Type B pancreatic cell (in vitro differentiated cells): Measurements from ENCODE around the gene IL23A. TPM values are rescaled to one million over a fixed set of nuclear protein-coding genes. Genes with fewer than 3 reads are reported as not detected.

Experiments
- DNase-seq: peaks from one replicate; pipeline ENCODE4 v3.0.0; 2021; ENCODE audit warnings: mixed read lengths; ENCODE audit not compliant: unreplicated experiment; ENCODE audit errors: extremely low spot score
- H3K27ac Mint-ChIP-seq: 2 replicates; pipeline ENCODE4 v1.8.0; 2021; ENCODE audit warnings: mild to moderate bottlenecking, mixed read lengths
- H3K27me3 Mint-ChIP-seq: 2 replicates; pipeline ENCODE4 v1.8.0; 2021; ENCODE audit warnings: mixed read lengths
- H3K36me3 Mint-ChIP-seq: 2 replicates; pipeline ENCODE4 v1.8.0; 2021; ENCODE audit warnings: mixed read lengths
- H3K4me1 Mint-ChIP-seq: one replicate; pipeline ENCODE4 v1.8.0; 2021; ENCODE audit warnings: mixed read lengths; ENCODE audit not compliant: unreplicated experiment
- H3K4me3 Mint-ChIP-seq: 2 replicates; pipeline ENCODE4 v1.8.0; 2021; ENCODE audit warnings: mild to moderate bottlenecking, mixed read lengths
- H3K9me3 Mint-ChIP-seq: 2 replicates; pipeline ENCODE4 v1.8.0; 2021; ENCODE audit warnings: mixed read lengths
- total RNA-seq: library from RNA; stranded (reverse); gene quantifications from 2 replicates; pipeline ENCODE4 v1.2.1, GENCODE V29; 2021; ENCODE audit warnings: low replicate concordance
- TF ChIP-seq, protein P1 (sequence below): fragments of 200-600 bp; sonication (generic); conservative IDR thresholded peaks from 2 replicates; pipeline ENCODE4 v1.5.0; 2021; ENCODE audit warnings: antibody characterized with exemption, mild to moderate bottlenecking

Gene IL23A
- total RNA-seq, 1 donor from 2014 or later, result 0.48 TPM

DNA sequence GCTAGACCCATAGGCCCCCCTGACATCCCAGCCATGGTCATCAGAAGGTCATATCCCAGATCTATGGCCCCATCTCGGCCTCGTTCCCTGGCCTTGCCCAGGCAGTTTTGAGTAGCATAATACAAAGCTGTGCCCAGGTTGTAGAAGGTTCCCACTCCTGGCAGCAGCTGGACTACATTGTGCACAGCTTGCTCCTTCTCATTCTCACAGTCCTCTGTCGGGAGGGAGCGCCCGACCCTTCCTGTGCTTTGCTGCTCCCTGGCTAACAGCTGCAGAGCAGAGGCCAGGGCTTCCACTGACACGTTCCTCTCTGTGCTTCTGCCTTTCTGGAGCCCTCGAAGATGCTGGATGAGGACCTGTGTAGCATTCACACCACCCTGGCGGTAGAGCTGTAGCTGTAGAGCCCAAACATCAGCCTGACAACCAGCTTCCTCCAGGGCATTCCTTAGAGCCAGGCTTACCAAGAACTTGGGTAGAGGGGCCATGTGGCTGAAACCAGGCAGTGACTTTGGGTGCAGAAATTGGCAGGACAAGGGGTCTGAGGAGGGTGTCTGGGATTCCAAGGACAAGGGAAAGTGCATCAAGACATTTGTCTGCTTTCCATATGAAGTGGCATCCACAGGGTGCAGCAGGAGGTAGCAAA, 22.9 kb downstream of the IL23A start:
- Mint-ChIP-seq H3K9me3 (no peaks in the 10 kb centered on the region), H3K27ac (peak overlapping the region; percentile 99), H3K4me3 (peak overlapping the region; percentile 99), H3K36me3 (no peaks in the 10 kb centered on the region), H3K4me1 (peaks cover 8% of the 10 kb centered on the region), H3K27me3 (no peaks in the 10 kb centered on the region)
- no peak for DNase-seq
- TF ChIP-seq, protein P1, sequence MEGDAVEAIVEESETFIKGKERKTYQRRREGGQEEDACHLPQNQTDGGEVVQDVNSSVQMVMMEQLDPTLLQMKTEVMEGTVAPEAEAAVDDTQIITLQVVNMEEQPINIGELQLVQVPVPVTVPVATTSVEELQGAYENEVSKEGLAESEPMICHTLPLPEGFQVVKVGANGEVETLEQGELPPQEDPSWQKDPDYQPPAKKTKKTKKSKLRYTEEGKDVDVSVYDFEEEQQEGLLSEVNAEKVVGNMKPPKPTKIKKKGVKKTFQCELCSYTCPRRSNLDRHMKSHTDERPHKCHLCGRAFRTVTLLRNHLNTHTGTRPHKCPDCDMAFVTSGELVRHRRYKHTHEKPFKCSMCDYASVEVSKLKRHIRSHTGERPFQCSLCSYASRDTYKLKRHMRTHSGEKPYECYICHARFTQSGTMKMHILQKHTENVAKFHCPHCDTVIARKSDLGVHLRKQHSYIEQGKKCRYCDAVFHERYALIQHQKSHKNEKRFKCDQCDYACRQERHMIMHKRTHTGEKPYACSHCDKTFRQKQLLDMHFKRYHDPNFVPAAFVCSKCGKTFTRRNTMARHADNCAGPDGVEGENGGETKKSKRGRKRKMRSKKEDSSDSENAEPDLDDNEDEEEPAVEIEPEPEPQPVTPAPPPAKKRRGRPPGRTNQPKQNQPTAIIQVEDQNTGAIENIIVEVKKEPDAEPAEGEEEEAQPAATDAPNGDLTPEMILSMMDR, result no peak

GRCh38 chr12:56362130-56363059, 23.7 kb downstream of the IL23A start, which contains the start of gene APOF:
APOF (minus strand) TSS chr12:56362857; CDS start chr12:56362745, 112 bp downstream.
- peak within 1 kb of the TSS; percentile 99 for H3K27ac Mint-ChIP-seq

GRCh38 chr12:56366948-56367347, 28.3 kb downstream of the IL23A start:
- TF ChIP-seq, protein P1, result no peak
- H3K27ac Mint-ChIP-seq, result no peak overlapping the region
- no peak for DNase-seq
- H3K4me3 Mint-ChIP-seq, result no peak overlapping the region
- no peaks in the 10 kb centered on the region for H3K9me3 Mint-ChIP-seq
- H3K36me3 Mint-ChIP-seq, result no peaks in the 10 kb centered on the region
- H3K4me1 Mint-ChIP-seq, result no peaks in the 10 kb centered on the region
- H3K27me3 Mint-ChIP-seq, result peaks cover 6% of the 10 kb centered on the region

More at GRCh38 chr12:56362130-56363059, 23.7 kb downstream of the IL23A start, which contains the start of gene APOF:
- H3K4me1 Mint-ChIP-seq, result peaks cover 8% of the 10 kb centered on the region
- no peaks in the 10 kb centered on the region for H3K36me3 Mint-ChIP-seq
- no peaks in the 10 kb centered on the region for H3K27me3 Mint-ChIP-seq
- H3K9me3 Mint-ChIP-seq, result no peaks in the 10 kb centered on the region
- H3K4me3 Mint-ChIP-seq, result peak within 1 kb of the TSS; percentile 99
- DNase-seq, result no peak
- TF ChIP-seq, protein P1, result no peak

DNA sequence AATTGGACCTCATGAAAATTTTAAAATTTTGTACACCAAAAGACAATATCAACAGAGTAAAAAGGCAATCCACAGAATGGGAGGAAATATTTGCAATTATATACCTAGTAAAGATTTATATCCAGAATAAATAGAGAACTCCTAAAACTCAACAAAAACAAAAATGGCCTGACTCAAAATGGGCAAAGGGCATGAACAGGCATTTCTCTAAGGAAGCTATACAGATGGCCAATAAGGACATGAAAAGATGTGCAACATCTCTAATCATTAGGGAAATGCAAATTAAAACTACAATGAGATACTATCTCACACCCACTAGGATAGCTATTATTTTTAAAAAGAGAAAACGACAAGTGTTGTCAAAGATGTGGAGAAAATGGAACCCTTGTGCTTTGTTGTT, 34.8 kb downstream of the IL23A start:
- Mint-ChIP-seq H3K4me3 (no peak overlapping the region), H3K27ac (no peak overlapping the region), H3K9me3 (peaks cover 4% of the 10 kb centered on the region), H3K27me3 (peaks cover 6% of the 10 kb centered on the region), H3K36me3 (no peaks in the 10 kb centered on the region), H3K4me1 (peaks cover 5% of the 10 kb centered on the region)
- TF ChIP-seq, protein P1, result no peak
- DNase-seq, result no peak

DNA sequence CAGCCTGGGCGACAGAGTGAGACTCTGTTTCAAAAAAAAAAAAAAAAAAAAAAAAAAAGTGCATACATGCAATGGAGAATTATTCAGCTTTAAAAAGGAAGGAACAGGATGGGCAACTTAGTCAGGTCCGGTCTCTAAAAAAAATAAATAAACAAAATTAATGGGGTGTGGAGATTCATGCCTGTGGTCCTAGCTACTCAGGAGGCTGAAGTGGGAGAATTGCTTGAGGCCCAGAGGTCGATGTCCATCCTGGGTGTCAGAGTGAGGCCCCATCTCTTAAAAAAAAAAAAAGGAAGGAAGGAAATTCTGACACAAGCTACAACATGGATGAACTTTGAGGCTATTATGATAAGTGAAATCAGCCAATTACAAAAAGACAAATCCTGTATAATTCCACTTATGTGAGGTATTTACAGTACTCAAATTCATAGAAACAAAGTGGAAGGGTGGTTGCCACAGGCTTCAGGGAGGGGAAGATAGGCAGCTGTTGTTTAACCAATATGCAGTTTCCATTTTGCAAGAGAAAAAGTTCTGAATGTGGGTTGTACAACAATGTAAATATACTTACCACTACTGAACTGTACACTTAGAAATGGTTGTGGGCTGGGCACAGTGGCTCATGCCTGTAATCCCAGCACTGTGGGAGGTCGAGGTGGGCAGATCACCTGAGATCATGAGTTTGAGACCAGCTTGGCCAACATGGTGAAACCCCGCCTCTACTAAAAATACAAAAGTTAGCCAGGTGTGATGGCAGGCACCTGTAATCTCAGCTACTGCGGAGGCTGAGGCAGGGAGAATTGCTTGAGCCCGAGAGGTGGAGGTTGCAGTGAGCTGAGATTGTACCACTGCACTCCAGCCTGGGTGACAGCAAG, 36.3 kb downstream of the IL23A start:
- peaks cover 4% of the 10 kb centered on the region for H3K9me3 Mint-ChIP-seq
- H3K27me3 Mint-ChIP-seq, result peaks cover 6% of the 10 kb centered on the region
- no peak for DNase-seq
- peak overlapping the region; percentile 23 for H3K27ac Mint-ChIP-seq
- TF ChIP-seq, protein P1, result no peak
- peaks cover 5% of the 10 kb centered on the region for H3K4me1 Mint-ChIP-seq
- no peak overlapping the region for H3K4me3 Mint-ChIP-seq
- H3K36me3 Mint-ChIP-seq, result no peaks in the 10 kb centered on the region
